Stomach (tissue), 9 donors: ENCODE measurements around the gene SMPD3. TPM values are rescaled to one million over a fixed set of nuclear protein-coding genes. Genes with fewer than 3 reads are reported as not detected.

Experiments
- DNase-seq, 2 donors: peaks; one replicate each; pipeline versions ENCODE4 v3.0.0 to v3.0.0-alpha.2; 2013 to 2019
- H3K27ac ChIP-seq, 5 donors: fragments of 200-600 bp in 4 of 5; sonication (generic) in 4 of 5; one replicate each; pipeline ENCODE4 v1.5.1; 2013 to 2019; ENCODE audit warnings: mild to moderate bottlenecking in 1 of 5, moderate library complexity in 1 of 5
- H3K27me3 ChIP-seq, 3 donors: fragments of 200-600 bp; sonication (generic); one replicate each; pipeline ENCODE4 v1.5.1; 2017 to 2019; ENCODE audit warnings: mixed run types in 1 of 3
- H3K36me3 ChIP-seq, 4 donors: fragments of 200-600 bp; sonication (generic); 1 replicate in 3 of 4; 2 replicates in 1 of 4; pipeline ENCODE4 v1.5.1; 2016 to 2019
- H3K4me1 ChIP-seq, 4 donors: fragments of 200-600 bp; sonication (generic); one replicate each; pipeline ENCODE4 v1.5.1; 2016 to 2019
- H3K4me3 ChIP-seq, 4 donors: fragments of 200-600 bp; sonication (generic) in 3 of 4; one replicate each; pipeline ENCODE4 v1.5.1; 2016 to 2019; ENCODE audit warnings: mild to moderate bottlenecking in 1 of 4
- H3K9me3 ChIP-seq, 4 donors: fragments of 200-600 bp; sonication (generic); one replicate each; pipeline ENCODE4 v1.5.1; 2016 to 2019
- CTCF ChIP-seq, 7 experiments: fragments of 450-650 bp in 4 of 7; fragments of 200-600 bp in 3 of 7; sonication (generic) in 3 of 7; IDR thresholded peaks; one replicate each; pipeline ENCODE4 v1.5.1; 2016 to 2019; ENCODE audit warnings: antibody characterized with exemption in 7 of 7, control low read depth in 2 of 7, mild to moderate bottlenecking in 1 of 7
- EP300 ChIP-seq: sonication (generic); formaldehyde crosslinking; IDR thresholded peaks from one replicate; pipeline ENCODE4 v1.6.1; 2017; ENCODE audit warnings: antibody characterized with exemption
- POLR2A ChIP-seq, 4 donors: fragments of 450-650 bp; IDR thresholded peaks; one replicate each; pipeline ENCODE4 v1.6.1; 2016; ENCODE audit warnings: antibody characterized with exemption in 4 of 4, control low read depth in 2 of 4, mild to moderate bottlenecking in 1 of 4, moderate library complexity in 1 of 4
- POLR2AphosphoS5 ChIP-seq, 3 donors: sonication (generic); formaldehyde crosslinking; IDR thresholded peaks; one replicate each; pipeline ENCODE4 v1.6.1; 2016; ENCODE audit warnings: antibody characterized with exemption in 3 of 3
- WGBS, 5 donors: extraction: QIAGEN DNeasy Blood & Tissue Kit in 3 of 5; methylation state at CpG; one replicate each; pipeline versions ENCODE4 v1.1.5 to v1.1.7; 2013 to 2018; 5-methylcytosine and 5-hydroxymethylcytosine counted together
- intact Hi-C: fragments of 100-400 bp; cut with DNase I; formaldehyde crosslinking; loops from one replicate; pipeline ENCODE4 v1.15.1; 2023; ENCODE audit warnings: low total_unique reads
- polyA plus RNA-seq, 3 donors: library from polyadenylated mRNA; stranded (reverse); fragments of 200-250 nt; gene quantifications; one replicate each; pipeline ENCODE4 v1.2.3, GENCODE V29; 2013
- total RNA-seq, 5 donors: library from RNA; depleted of rRNA; stranded (reverse); fragments of >200 nt; gene quantifications; one replicate each; pipeline versions ENCODE4 v1.1.0 to v1.2.3, GENCODE V29; 2014 to 2016
- donor health status: healthy with polysubstance abuse.
- donor health status: Bipolar disorder and iron deficiency.
- donor health status: healthy.

Gene SMPD3
- total and polyA plus RNA-seq, 8 donors: 1.7 to 110 (median 53.7) TPM

- H3K27ac ChIP-seq: peak overlapping the region; percentile 63 to 90 (median 86)
- TF ChIP-seq EP300 (no peak), CTCF (IDR thresholded peaks at IDR 0.05) (no peak), POLR2A (IDR thresholded peaks at IDR 0.05) (no peak), POLR2AphosphoS5 (IDR thresholded peaks at IDR 0.05) (no peak)
- WGBS, 5 donors: 64 to 86% (median 77%) methylated on average over 1 of the region's 1 CpG
- no peaks in the 10 kb centered on the region for H3K9me3 ChIP-seq
- H3K4me1 ChIP-seq: peaks cover 12 to 43% (median 32%) of the 10 kb centered on the region in 4 donors
- DNase-seq: no peak
- intact Hi-C loops: no loop called here
- no peak overlapping the region for H3K4me3 ChIP-seq
- no peaks in the 10 kb centered on the region for H3K36me3 ChIP-seq
- no peaks in the 10 kb centered on the region for H3K27me3 ChIP-seq
Observed at GRCh38 chr16:68490358-68490757, 42.0 kb upstream of the SMPD3 start.

DNA sequence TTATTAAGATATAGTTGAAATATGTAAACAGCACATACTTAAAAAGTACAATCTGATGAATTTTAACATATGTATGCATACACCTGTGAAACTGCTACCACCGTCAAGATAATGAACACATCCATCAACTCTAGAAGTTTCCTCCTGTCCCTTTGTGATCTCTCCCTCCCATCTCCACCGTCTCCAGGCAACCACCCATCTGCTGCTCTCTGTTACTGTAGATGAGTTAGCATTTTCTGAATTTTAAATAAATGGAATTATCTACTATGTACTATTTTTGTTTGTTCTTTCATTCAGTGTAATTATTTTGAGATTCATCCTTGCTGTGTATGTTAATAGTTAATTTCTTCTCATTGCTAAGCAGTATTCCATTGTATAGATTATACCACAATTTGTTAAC lies 40.2 kb upstream of the SMPD3 start:
- Histone ChIP-seq H3K4me3 (no peak overlapping the region), H3K27me3 (no peaks in the 10 kb centered on the region), H3K36me3 (no peaks in the 10 kb centered on the region), H3K27ac (no peak overlapping the region), H3K9me3 (no peaks in the 10 kb centered on the region), H3K4me1 (peaks cover 12 to 42% (median 32%) of the 10 kb centered on the region in 4 donors)
- 52 to 69% (median 63%) methylated on average over 2 of the region's 2 CpGs for WGBS, 5 donors
- intact Hi-C loops: no loop called here
- peak in 1 of 2 donors; percentile 59 for DNase-seq
- no peak for TF ChIP-seq POLR2A (IDR thresholded peaks at IDR 0.05)
- no peak for TF ChIP-seq CTCF (IDR thresholded peaks at IDR 0.05)
- TF ChIP-seq POLR2AphosphoS5 (IDR thresholded peaks at IDR 0.05): no peak
- no peak for TF ChIP-seq EP300

- H3K27me3 ChIP-seq: no peaks in the 10 kb centered on the region
- TF ChIP-seq EP300 (no peak), POLR2AphosphoS5 (IDR thresholded peaks at IDR 0.05) (no peak), CTCF (IDR thresholded peaks at IDR 0.05) (no peak), POLR2A (IDR thresholded peaks at IDR 0.05) (no peak)
- H3K36me3 ChIP-seq: no peaks in the 10 kb centered on the region
- no peak for DNase-seq
- 83 to 98% (median 89%) methylated on average over 6 of the region's 6 CpGs for WGBS, 5 donors
- peak overlapping the region in 1 of 5 donors; percentile 45 for H3K27ac ChIP-seq
- intact Hi-C loops: no loop called here
- H3K9me3 ChIP-seq: no peaks in the 10 kb centered on the region
- peaks cover 6 to 33% (median 27%) of the 10 kb centered on the region in 4 donors for H3K4me1 ChIP-seq
- H3K4me3 ChIP-seq: no peak overlapping the region
Observed at GRCh38 chr16:68487669-68488068, 39.4 kb upstream of the SMPD3 start.

- no peak overlapping the region for H3K4me3 ChIP-seq
- intact Hi-C loops: no loop called here
- DNase-seq: no peak
- no peaks in the 10 kb centered on the region for H3K36me3 ChIP-seq
- H3K4me1 ChIP-seq: peaks cover 6 to 30% (median 24%) of the 10 kb centered on the region in 4 donors
- no peaks in the 10 kb centered on the region for H3K9me3 ChIP-seq
- TF ChIP-seq POLR2AphosphoS5 (IDR thresholded peaks at IDR 0.05) (no peak), POLR2A (IDR thresholded peaks at IDR 0.05) (no peak), CTCF (IDR thresholded peaks at IDR 0.05) (no peak), EP300 (no peak)
- H3K27me3 ChIP-seq: no peaks in the 10 kb centered on the region
- H3K27ac ChIP-seq: peak overlapping the region in 4 of 5 donors; percentile 1 to 45 (median 22)
- 49 to 58% (median 54%) methylated on average over 4 of the region's 4 CpGs for WGBS, 5 donors
Observed at GRCh38 chr16:68487203-68487514, 38.9 kb upstream of the SMPD3 start.
